T1000 (cell line): Measurements from ENCODE around the gene BMP7.

Source experiments
- DNase-seq: peaks from one replicate; lab custom pipeline; 2025; ENCODE audit warnings: mixed read lengths; lab: John Stamatoyannopoulos, UW

The BMP7 gene

GRCh38 chr20:57266291-57267157 lies at the start of gene BMP7:
BMP7 (minus strand) TSS chr20:57266641; CDS start chr20:57266122, 519 bp downstream.
- no peak for DNase-seq

GRCh38 chr20:57315976-57316480 lies 49.6 kb upstream of the BMP7 start:
- DNase-seq, result no peak

- DNase-seq, result no peak
These were observed 48.9 kb upstream of the BMP7 start for GRCh38 chr20:57315083-57315975.

- no peak for DNase-seq
These were observed 47.5 kb upstream of the BMP7 start for GRCh38 chr20:57313951-57314350.

GRCh38 chr20:57313230-57313629 lies 46.8 kb upstream of the BMP7 start:
- DNase-seq, result no peak

GRCh38 chr20:57312138-57312537 lies 45.7 kb upstream of the BMP7 start:
- no peak for DNase-seq

- no peak for DNase-seq
These were observed 44.5 kb upstream of the BMP7 start for GRCh38 chr20:57310821-57311514.

- DNase-seq, result no peak
These were observed 43.2 kb upstream of the BMP7 start for GRCh38 chr20:57309544-57310115.

GRCh38 chr20:57308451-57309271 lies 42.2 kb upstream of the BMP7 start:
- no peak for DNase-seq

GRCh38 chr20:57306747-57307146 lies 40.3 kb upstream of the BMP7 start:
- no peak for DNase-seq

GRCh38 chr20:57301026-57301425 lies 34.6 kb upstream of the BMP7 start:
- no peak for DNase-seq

- no peak for DNase-seq
These were observed 32.0 kb upstream of the BMP7 start for GRCh38 chr20:57298457-57298856.

- DNase-seq, result no peak
These were observed 28.1 kb upstream of the BMP7 start for GRCh38 chr20:57294550-57294949.

GRCh38 chr20:57293995-57294394 lies 27.6 kb upstream of the BMP7 start:
- DNase-seq, result no peak

- DNase-seq, result no peak
These were observed 26.2 kb upstream of the BMP7 start for GRCh38 chr20:57292611-57293010.

GRCh38 chr20:57291694-57292093 lies 25.3 kb upstream of the BMP7 start:
- no peak for DNase-seq

GRCh38 chr20:57291003-57291402 lies 24.6 kb upstream of the BMP7 start:
- no peak for DNase-seq

- DNase-seq, result no peak
These were observed 23.7 kb upstream of the BMP7 start for GRCh38 chr20:57290178-57290484.

GRCh38 chr20:57289391-57290177 lies 23.1 kb upstream of the BMP7 start:
- DNase-seq, result no peak

- no peak for DNase-seq
These were observed 22.3 kb upstream of the BMP7 start for GRCh38 chr20:57288651-57289277.
